NCI-H345 treated with DMSO at 0.1 percent for 48 hours (cell line): Measurements from ENCODE around the gene HDAC4.

Experiments used
- DNase-seq: peaks from one replicate; lab custom pipeline; 2025; ENCODE audit not compliant: unreplicated experiment; lab: John Stamatoyannopoulos, UW

Gene HDAC4

DNA sequence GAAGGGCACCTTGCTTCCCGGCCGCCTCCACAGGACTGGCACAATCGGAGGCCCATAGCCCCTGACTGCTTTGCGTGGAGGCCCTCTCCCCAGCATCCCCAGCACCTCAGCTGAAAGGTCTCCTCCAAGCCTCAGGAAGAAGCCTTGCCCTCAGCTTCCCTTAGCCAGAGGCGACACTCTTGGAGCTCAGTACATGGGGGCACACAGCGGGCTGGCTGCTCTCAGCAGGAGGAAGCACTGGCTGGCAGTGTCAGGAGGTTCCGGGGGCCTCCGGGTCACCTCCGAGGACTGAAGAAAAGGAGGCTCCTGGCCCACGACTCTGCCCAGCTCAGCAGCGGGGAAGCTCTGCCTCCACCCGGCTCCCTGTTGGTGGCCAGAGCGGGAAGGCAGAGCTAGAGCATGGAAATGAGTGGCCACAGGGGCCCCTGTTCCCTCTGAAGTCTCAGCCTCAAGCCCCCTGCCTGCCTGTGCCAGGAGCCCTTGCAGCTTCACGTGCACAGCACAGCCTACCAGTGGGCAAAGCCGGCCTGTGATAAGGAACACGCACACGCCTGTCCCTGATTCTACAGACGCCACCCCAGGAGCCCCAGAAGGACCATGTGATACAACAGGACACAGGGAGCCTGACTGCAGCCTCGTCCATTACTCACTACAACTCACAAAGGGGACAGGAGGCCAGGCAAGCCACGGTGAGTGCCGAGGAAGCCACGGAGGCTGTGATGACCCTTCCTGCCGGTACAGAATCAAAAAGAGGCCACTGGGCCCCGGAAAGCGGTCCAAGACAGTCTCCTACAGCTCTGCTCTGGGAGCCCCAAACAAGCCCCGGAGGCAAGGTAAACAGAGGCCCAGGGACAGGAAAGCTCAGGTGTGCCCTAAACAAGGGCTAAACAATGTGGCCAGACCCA is 15.5 kb downstream of the HDAC4 start:
- DNase-seq, result no peak

- no peak for DNase-seq
Measured at GRCh38 chr2:239383759-239384156, 17.1 kb downstream of the HDAC4 start.

GRCh38 chr2:239383036-239383758 is 17.6 kb downstream of the HDAC4 start:
- no peak for DNase-seq

DNA sequence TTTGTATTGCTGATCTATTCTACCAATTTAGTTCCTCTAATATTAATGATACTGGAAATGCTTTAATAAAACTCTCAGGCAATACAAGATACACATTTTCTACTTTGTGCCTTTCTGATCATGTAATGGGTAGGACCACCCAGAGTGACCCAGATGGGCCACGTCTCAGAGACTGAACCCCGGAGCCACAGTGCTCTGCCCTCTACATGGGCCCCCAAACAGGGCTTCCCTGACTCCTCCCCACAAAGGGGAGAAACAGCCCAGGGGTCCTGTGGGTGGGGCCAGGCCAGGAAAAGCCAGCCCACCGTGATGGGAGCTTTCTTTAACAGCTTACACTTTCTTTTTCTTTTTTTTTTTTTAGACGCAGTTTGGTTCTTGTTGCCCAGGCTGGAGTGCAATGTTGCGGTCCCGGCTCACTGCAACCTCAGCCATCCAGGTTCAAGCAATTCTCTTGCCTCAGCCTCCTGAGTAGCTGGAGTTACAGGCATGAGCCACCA is 18.4 kb downstream of the HDAC4 start:
- DNase-seq, result no peak

- no peak for DNase-seq
Measured at GRCh38 chr2:239381709-239382134, 19.1 kb downstream of the HDAC4 start.

DNA sequence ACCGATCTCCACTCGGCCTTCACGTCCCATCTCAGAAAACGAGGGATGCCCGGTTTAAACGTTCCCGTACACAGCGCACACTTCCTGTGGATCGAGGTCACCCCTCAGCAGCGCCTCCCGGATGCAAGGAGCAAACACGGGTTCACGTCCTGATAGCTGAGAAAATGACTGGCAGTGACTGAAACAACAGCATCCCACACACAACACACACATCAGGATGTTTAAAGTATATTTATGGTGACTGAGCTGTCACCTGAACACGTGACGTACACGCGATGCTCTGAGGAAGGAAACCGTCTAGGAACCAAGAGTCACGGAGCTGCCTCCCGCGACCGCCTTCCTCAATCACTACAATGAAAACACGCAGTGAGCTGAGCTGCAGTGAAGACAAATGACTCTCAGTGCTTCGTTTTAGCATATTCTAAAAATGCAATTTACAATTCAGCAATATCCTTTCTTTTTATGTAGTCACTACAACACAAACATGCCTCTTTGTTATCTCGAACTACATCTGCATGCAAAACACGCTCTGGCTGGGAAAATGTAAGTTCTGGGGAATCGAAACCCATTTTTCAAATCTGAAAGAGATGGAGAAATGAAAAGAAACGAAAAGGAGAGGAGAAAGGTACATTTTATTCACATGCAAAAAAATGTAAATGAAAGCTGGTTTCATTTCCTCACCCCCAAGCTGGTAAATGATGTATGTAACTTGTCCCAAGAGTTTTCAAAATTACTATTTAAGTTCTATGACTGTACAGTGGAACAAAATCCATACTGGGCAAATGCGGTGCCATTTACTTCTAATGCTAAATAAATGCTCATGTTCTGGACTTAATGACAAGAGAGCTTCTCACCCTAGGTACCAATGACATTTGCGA is 19.8 kb downstream of the HDAC4 start:
- DNase-seq, result no peak

DNA sequence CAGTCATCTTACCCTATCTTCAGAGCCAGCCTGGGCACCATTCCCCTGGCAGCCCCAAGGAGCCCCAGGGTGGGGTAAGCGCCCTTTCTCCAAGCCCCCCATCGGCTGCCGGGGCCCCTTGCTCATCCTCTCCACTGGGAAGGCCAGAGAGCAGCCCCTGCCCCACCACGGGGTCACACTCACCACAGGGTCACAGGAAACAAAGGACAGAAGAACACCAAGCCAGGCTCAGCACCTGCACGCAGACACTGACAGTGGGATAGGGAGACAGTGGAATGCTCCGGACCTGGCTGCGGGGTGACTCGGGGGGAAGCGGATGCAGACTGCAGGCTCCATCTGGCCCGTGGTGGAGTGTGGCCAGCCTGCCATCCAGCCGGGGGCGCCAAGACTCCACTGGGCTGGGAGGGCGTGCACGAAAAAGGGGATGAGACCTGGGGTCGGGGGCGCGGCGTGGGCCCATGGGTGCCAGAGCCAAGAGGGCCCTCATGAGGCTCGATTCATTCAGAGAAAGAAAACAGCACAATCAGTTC is 21.1 kb downstream of the HDAC4 start:
- DNase-seq, result no peak

- DNase-seq, result no peak
Measured at GRCh38 chr2:239378918-239379640, 21.7 kb downstream of the HDAC4 start.

- DNase-seq, result no peak
Measured at GRCh38 chr2:239378021-239378917, 22.6 kb downstream of the HDAC4 start.

DNA sequence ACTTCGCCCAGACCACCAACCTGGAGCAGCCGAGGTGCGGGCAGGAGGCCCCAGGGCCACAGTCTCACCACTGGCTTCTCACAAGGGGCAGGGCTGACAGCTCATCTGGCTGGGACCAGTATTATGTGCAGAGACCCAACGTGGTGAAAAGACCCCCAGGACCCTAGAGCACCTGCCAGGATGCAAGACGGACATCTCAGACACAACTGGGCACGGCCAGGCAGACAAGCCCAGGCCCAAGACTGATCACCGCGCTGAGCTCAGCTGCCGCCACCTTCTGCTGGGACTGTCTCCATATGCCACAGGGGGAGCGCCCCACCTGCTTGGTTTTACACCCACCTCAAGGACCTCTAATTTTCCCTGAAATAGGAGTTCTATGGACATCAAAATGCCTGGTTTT is 23.2 kb downstream of the HDAC4 start:
- DNase-seq, result no peak

- DNase-seq, result no peak
Measured at GRCh38 chr2:239376942-239377531, 23.8 kb downstream of the HDAC4 start.

DNA sequence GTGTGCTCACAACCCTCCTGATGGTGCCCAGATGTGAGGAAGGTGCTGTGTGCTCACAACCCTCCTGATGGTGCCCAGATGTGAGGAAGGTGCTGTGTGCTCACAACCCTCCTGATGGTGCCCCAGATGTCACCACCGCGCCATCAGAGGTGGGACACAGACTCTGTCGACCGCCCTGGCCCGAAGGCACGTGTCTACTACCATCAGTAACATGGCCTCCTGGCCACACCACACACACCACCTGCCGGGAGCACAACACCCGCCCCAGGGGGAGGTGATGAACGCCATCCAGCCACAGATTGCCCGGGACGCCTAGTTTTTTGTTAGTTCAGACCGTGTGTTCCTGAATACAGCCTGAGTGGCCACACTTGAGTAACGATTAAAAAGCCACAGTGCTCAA is 24.5 kb downstream of the HDAC4 start:
- no peak for DNase-seq

- DNase-seq, result no peak
Measured at GRCh38 chr2:239375278-239376061, 25.4 kb downstream of the HDAC4 start.

DNA sequence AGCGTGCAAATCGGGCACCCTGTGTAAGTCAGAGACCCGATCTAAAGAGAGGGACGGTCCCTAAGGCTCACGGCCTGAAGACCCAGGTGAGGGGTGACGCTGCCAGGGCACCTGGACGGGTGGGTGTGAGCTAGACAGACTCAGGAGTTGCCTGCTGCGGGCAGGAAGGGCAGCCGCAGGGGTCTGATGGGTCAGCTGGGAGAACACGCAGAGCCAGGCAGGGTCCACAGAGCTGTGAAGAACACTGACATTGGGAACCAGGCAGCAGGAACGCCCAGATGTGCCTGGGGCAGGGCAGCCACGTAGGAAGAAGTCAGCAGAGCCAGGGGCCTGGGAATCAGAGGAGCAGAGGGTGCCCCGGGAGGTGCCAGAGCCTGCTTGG is 25.9 kb downstream of the HDAC4 start:
- no peak for DNase-seq

- no peak for DNase-seq
Measured at GRCh38 chr2:239372835-239373234, 28.0 kb downstream of the HDAC4 start.

DNA sequence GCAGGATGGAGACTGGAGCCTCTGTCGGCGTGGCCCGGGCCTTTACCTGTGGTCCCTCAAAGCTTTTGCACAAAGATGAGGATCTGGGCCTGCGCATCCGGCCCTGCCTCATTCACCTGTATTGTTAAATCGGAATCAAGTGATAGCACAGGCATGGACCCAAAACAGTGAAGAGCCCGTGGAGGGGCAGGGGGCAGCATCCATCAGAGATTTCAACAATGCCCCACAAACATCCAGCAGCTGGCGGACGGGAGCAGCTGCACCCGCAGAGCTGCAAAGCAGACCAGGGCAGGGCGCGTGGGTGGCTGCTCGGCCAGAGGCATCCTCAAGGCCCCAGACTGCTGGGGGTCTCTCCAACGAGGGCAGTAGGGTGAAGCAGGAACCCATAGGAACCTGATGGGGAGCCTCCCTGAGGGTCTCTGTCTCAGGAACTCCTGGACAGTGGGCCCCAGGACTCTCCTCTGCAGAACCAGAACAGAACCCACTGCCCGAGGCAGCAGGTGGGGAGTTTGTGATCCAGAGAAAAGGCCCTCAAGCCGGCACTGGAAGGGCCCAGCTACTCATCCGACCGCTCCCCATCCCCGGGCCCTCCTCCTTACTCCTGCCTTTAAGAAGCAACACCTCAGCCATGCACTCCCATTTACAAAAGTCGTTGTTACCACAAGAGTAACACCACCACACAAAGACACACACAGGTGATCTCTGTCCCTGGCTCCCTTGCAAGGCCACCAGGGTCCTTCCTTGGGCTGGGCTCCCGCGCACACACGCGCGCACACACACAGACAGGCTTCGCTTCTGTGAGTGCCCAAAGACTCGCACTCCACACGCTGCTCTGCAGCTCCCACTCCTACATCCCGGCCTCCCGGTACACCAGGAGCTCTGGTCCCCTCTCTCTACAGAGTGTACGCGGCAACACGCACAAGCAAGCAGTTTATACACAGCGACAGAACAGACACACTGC is 28.8 kb downstream of the HDAC4 start:
- DNase-seq, result no peak
